Measurements from ENCODE around the gene CLEC4M.
"Not testable (repeated sequence)": the region's sequence is repeated elsewhere in the genome, so short reads cannot be mapped to it uniquely, and the experiment has no call there.

Gene CLEC4M

DNA sequence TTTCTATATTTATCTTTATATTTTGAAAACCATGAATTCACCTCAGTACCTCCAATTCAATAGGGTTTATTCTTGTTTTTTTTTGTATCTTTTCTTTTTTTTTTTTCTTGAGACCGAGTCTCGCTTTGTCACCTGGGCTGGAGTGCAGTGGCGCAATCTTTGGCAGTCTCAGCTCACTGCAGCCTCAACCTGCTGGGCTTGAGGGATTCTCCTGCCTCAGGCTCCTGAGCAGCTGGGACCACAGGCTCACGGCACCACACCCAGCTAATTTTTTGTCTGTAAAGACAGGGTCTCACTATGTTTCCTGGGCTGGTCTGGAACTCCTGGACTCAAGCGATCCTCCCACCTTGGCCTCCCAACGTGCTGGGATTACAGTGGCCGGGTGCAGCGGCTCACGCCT lies 43.8 kb downstream of the CLEC4M start:
- DNase-seq (ENCODE audit: low read depth, low spot score), result no peak

DNA sequence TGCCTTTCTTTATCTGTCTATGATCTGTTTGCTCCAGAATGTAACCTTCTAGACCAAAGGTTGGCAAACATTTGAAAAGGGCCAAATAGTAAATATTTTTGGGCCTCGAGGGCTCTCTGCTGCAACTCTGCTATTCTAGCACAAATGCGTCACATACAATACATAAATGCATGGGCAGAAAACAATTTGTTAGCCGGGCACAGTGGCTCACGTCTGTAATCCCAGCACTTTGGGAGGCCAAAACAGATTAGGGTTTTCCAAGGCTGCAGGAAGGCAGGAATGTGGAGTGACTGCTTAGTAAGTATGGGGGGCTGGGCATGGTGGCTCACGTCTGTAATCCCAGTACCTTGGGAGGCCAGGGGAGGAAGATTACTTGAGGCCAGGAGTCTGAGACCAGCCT lies 45.1 kb downstream of the CLEC4M start:
- no peak for DNase-seq (ENCODE audit: low read depth, low spot score)

DNA sequence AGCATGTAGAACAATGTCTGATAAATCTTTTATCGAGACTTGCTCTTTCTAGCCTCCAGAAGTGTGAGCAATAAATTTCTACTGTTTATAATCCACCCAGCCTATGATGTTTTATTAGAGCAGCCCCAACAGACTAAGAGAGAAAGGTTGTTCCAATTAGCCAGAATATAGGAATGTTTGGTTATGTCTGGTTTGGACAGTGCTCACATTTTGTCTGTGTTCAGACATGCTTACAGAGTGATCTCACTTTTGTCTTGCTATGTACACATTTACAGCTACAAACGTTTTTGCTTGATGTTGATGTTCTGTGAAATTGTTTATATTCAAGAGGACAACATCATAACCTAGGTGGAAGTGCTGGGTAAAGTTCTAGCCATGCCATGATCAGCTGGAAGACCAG lies 48.9 kb downstream of the CLEC4M start:
- no peak for DNase-seq (ENCODE audit: low read depth, low spot score)

DNA sequence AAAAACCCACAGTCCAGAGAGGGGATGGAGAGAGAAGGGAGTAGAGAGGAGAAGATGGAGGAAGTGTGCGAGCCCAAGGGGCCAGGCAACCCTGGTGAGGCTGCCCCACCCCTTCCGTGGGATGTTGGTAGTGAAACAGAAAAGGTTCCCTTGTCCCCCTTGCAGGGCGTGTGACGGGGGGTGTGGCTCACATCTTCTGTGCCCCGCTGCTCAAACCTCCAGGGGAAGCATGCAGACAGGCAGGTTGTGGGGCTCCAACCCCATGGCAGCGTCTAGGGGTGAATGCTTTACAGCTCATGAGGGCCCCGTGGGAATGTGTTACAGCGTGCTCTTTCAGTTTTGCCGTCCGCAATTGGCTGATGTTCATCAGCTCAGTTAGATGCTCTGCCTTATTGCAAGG lies 52.3 kb downstream of the CLEC4M start:
- no peak for DNase-seq (ENCODE audit: low read depth, low spot score)

DNA sequence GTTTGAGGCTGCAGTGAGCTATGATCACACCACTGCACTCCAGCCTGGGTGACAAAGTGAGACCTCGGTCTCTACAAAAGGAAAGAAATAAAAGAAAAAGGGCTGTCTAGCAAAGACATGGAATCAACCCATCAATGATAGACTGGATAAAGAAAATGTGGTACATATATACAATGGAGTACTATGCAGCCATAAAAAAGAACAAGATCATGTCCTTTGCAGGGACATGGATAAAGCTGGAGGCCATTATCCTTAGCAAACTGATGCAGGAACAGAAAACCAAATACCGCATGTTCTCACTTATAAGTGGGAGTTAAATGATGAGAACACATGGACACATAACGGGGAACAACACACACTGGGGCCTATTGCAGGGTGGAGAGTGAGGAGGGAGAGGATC lies 53.0 kb downstream of the CLEC4M start:
- not testable (repeated sequence) for DNase-seq (ENCODE audit: low read depth, low spot score)

DNA sequence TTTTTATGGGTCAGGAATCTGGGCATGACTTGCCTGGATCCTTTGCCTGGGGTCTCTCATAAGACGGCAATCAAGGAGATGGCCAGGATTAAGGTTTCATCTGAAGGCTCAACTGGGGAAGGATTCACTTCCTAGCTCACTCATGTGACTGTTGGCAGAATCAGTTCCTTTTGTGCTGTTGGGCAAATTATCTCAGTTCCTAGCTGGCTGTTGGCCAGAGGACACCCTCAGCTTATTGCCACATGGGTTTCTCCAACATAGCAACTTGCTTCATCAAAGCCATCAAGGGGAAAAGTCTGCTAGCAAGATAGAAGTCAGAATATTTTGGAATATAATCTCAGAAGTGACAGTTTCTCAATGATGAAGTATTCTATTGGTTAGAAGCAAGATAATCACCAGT lies 54.8 kb downstream of the CLEC4M start:
- DNase-seq (ENCODE audit: low read depth, low spot score), result no peak

DNA sequence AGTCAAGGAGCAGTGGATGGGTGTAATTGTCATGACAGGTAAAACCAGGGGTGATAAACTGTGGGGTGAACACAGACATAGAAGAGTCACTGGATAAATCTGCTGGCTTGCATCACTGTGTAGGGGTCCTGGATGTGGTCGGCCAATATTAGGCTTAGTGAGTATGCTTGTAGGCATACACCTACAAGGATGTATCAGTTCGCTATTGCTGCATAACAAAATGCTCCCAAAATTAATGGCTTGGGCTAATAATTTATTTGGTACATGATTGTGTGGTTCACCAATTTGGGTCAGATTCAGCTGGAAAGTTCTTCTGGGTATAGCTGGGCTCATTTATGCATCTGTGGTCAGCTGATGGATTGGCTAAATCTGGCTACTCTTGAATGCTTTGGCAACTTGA lies 55.8 kb downstream of the CLEC4M start:
- no peak for DNase-seq (ENCODE audit: low read depth, low spot score)
